NB4 (cell line): ENCODE measurements around the gene NADK.
"Not testable (repeated sequence)": the region's sequence is repeated elsewhere in the genome, so short reads cannot be mapped to it uniquely, and the experiment has no call there.

ENCODE experiments used
- DNase-seq: peaks from one replicate; pipeline ENCODE4 v3.0.0; 2010; ENCODE audit warnings: low read depth
- H3K4me3 ChIP-seq: one replicate; pipeline ENCODE4 v1.5.1; 2011; ENCODE audit warnings: mild to moderate bottlenecking, low read depth, low read length, moderate library complexity
- CTCF ChIP-seq: IDR thresholded peaks from one replicate; pipeline ENCODE4 v1.5.1; 2012; ENCODE audit warnings: low read depth, low read length
- MAX ChIP-seq: IDR thresholded peaks from 2 replicates; pipeline ENCODE4 v1.6.1; 2011; ENCODE audit warnings: low read depth, low read length
- MYC ChIP-seq: IDR thresholded peaks from 2 replicates; pipeline ENCODE4 v1.6.1; 2011; ENCODE audit warnings: low read depth, low read length
- POLR2A ChIP-seq: IDR thresholded peaks from 2 replicates; pipeline ENCODE4 v1.6.1; 2011; ENCODE audit warnings: mild to moderate bottlenecking; ENCODE audit not compliant: insufficient read length; ENCODE audit errors: extremely low read depth

The NADK gene

GRCh38 chr1:1742529-1742928, 35.7 kb downstream of the NADK start:
- not testable (repeated sequence) for DNase-seq

GRCh38 chr1:1741013-1741412, 37.3 kb downstream of the NADK start:
- not testable (repeated sequence) for H3K4me3 ChIP-seq, DNase-seq

More at GRCh38 chr1:1742529-1742928, 35.7 kb downstream of the NADK start:
- H3K4me3 ChIP-seq: not testable (repeated sequence)

GRCh38 chr1:1738799-1739337, 39.4 kb downstream of the NADK start:
- DNase-seq, H3K4me3 ChIP-seq: not testable (repeated sequence)

- DNase-seq, H3K4me3 ChIP-seq: not testable (repeated sequence)
Measured at GRCh38 chr1:1737675-1738590, 40.3 kb downstream of the NADK start.

- no peak for DNase-seq
- TF ChIP-seq CTCF (no peak), MYC (no peak), MAX (no peak), POLR2A (no peak)
Measured at GRCh38 chr1:1732381-1732780, 45.9 kb downstream of the NADK start.

GRCh38 chr1:1730870-1731269, 47.4 kb downstream of the NADK start:
- no peak for DNase-seq
- no peak for TF ChIP-seq MAX
- no peak for TF ChIP-seq POLR2A
- TF ChIP-seq MYC: no peak
- TF ChIP-seq CTCF: no peak
- no peak overlapping the region for H3K4me3 ChIP-seq

More at GRCh38 chr1:1732381-1732780, 45.9 kb downstream of the NADK start:
- H3K4me3 ChIP-seq: no peak overlapping the region

GRCh38 chr1:1730230-1730629, 48.0 kb downstream of the NADK start:
- not testable (repeated sequence) for DNase-seq, H3K4me3 ChIP-seq

- DNase-seq, H3K4me3 ChIP-seq: not testable (repeated sequence)
Measured at GRCh38 chr1:1729116-1729816, 49.0 kb downstream of the NADK start.

GRCh38 chr1:1728308-1729005, 49.8 kb downstream of the NADK start:
- DNase-seq, H3K4me3 ChIP-seq: not testable (repeated sequence)

GRCh38 chr1:1727131-1727651, 51.1 kb downstream of the NADK start:
- not testable (repeated sequence) for H3K4me3 ChIP-seq, DNase-seq

GRCh38 chr1:1726088-1726487, 52.2 kb downstream of the NADK start:
- not testable (repeated sequence) for DNase-seq, H3K4me3 ChIP-seq
